Measurements from ENCODE around the gene CAMKK1. TPM values are rescaled to one million over a fixed set of nuclear protein-coding genes. Genes with fewer than 3 reads are reported as not detected.

Gene CAMKK1
- total RNA-seq, 4 donors from 2014 or later = 2.6 to 37.6 (median 6.4) TPM

DNA sequence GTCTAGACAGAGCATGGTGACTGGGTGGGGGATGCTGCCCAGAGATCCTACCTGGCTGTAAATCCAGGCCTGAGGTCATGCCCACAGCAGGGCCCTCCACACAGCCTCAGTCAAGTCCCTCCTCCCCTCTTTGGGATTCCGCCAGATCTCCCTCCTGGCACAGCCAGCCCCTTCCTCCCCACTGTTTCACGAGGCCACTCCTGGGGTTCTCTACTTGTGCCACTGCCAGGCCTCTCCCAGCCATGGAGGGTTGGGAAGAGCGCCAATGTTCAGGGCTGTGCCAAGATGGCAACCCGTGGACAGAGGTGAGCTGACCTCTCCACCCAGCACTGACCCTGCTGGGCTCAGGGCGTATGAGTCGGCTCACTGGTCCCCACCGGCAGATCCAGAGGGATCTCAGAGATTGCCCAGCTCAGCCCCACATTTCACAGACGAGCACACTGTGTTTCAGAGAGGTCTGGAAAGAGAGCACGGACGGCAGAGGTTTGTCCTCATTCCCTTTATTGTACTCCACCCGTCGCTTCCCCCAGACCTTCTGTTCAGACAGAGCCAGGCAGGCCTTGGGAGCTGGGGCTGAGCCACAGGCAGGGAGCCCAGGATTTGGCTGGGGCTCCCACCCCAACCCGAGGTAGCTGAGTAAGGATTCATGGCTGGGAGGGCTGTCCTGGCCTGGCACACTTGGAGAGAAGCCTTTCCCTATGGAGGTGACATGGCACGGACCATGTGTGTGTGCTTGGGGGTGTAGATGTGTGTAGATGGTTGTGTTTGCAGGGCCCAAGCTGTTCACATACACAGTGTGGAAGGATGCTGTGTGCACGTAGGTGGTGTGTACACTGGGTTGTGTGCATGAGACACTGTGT is 3.5 kb upstream of the CAMKK1 start:
- peaks cover 0 to 4% of the 10 kb centered on the region in 2 donors for H3K4me1 ChIP-seq
- H3K27me3 ChIP-seq = no peaks in the 10 kb centered on the region
- H3K36me3 ChIP-seq = no peaks in the 10 kb centered on the region
- H3K9me3 ChIP-seq = no peaks in the 10 kb centered on the region
- H3K4me3 ChIP-seq = no peak overlapping the region
- no peak for TF ChIP-seq POLR2A (IDR thresholded peaks at IDR 0.05)
- TF ChIP-seq, protein P1, sequence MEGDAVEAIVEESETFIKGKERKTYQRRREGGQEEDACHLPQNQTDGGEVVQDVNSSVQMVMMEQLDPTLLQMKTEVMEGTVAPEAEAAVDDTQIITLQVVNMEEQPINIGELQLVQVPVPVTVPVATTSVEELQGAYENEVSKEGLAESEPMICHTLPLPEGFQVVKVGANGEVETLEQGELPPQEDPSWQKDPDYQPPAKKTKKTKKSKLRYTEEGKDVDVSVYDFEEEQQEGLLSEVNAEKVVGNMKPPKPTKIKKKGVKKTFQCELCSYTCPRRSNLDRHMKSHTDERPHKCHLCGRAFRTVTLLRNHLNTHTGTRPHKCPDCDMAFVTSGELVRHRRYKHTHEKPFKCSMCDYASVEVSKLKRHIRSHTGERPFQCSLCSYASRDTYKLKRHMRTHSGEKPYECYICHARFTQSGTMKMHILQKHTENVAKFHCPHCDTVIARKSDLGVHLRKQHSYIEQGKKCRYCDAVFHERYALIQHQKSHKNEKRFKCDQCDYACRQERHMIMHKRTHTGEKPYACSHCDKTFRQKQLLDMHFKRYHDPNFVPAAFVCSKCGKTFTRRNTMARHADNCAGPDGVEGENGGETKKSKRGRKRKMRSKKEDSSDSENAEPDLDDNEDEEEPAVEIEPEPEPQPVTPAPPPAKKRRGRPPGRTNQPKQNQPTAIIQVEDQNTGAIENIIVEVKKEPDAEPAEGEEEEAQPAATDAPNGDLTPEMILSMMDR (IDR thresholded peaks at IDR 0.05) = no peak
- intact Hi-C loops (cut with DNase I; ENCODE audit: low total_unique reads) = no loop called here
- DNase-seq = no peak
- H3K27ac ChIP-seq = no peak overlapping the region

GRCh38 chr17:3895354-3895753 is 2.5 kb upstream of the CAMKK1 start:
- Histone ChIP-seq H3K27ac (peak overlapping the region in 1 of 2 donors; percentile 97), H3K27me3 (no peaks in the 10 kb centered on the region), H3K4me1 (peaks cover 0 to 12% of the 10 kb centered on the region in 2 donors), H3K4me3 (no peak overlapping the region), H3K36me3 (no peaks in the 10 kb centered on the region), H3K9me3 (no peaks in the 10 kb centered on the region)
- no peak for TF ChIP-seq POLR2A (IDR thresholded peaks at IDR 0.05)
- TF ChIP-seq, protein P1 (IDR thresholded peaks at IDR 0.05) = no peak
- DNase-seq = no peak
- intact Hi-C loops (cut with DNase I; ENCODE audit: low total_unique reads) = no loop called here

- Histone ChIP-seq H3K27me3 (no peaks in the 10 kb centered on the region), H3K27ac (peak overlapping the region in 1 of 2 donors; percentile 97), H3K4me3 (no peak overlapping the region), H3K4me1 (peaks cover 0 to 15% of the 10 kb centered on the region in 2 donors), H3K36me3 (no peaks in the 10 kb centered on the region), H3K9me3 (no peaks in the 10 kb centered on the region)
- DNase-seq = peak in 1 of 2 donors; percentile 47
- TF ChIP-seq, protein P1 (IDR thresholded peaks at IDR 0.05) = no peak
- peak in 1 of 2 donors; percentile 10 for TF ChIP-seq POLR2A (IDR thresholded peaks at IDR 0.05)
- intact Hi-C loops (cut with DNase I; ENCODE audit: low total_unique reads) = no loop called here
These were observed 2.1 kb upstream of the CAMKK1 start for GRCh38 chr17:3894911-3895343.

DNA sequence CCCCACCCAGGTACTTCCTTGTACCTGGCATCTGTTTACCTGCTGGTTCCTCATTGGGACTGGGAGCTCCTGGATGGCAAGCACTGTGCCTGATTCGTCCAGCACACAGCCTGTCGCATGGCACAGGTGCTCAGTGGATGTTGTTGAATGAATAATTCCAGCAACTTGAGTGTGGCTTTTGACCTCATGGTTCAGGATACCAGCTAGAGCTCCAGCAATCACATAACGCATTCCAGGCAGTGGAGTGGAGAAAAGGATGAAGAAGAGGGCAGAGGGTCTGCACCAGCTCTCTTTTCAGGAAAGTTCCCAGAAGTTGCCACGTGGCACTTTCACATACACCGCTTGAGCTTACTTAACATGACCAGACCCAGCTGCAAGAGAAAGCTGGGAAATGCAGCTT is 1.3 kb upstream of the CAMKK1 start:
- peak overlapping the region; percentile 96 to 97 for H3K27ac ChIP-seq
- H3K4me1 ChIP-seq = peaks cover 0 to 22% of the 10 kb centered on the region in 2 donors
- TF ChIP-seq POLR2A (IDR thresholded peaks at IDR 0.05) = no peak
- TF ChIP-seq, protein P1 (IDR thresholded peaks at IDR 0.05) = no peak
- H3K36me3 ChIP-seq = no peaks in the 10 kb centered on the region
- no peak for DNase-seq
- no peaks in the 10 kb centered on the region for H3K9me3 ChIP-seq
- H3K27me3 ChIP-seq = no peaks in the 10 kb centered on the region
- H3K4me3 ChIP-seq = no peak overlapping the region
- intact Hi-C loops (cut with DNase I; ENCODE audit: low total_unique reads) = no loop called here

- Histone ChIP-seq H3K27me3 (no peaks in the 10 kb centered on the region), H3K27ac (peak overlapping the region; percentile 96 to 97), H3K4me3 (peak overlapping the region in 1 of 2 donors; percentile 70), H3K4me1 (peaks cover 0 to 26% of the 10 kb centered on the region in 2 donors), H3K9me3 (no peaks in the 10 kb centered on the region), H3K36me3 (no peaks in the 10 kb centered on the region)
- no peak for TF ChIP-seq POLR2A (IDR thresholded peaks at IDR 0.05)
- TF ChIP-seq, protein P1 (IDR thresholded peaks at IDR 0.05) = no peak
- DNase-seq = no peak
- intact Hi-C loops (cut with DNase I; ENCODE audit: low total_unique reads) = no loop called here
These were observed 865 bp upstream of the CAMKK1 start for GRCh38 chr17:3893720-3894116.
